HFF-Myc (cell line): ENCODE data around the gene CTSD.
A peak's percentile ranks its signal among the peaks of the same experiment; 100 is the strongest.

Experiments
- DNase-seq: peaks from one replicate; pipeline ENCODE4 v3.0.0-alpha.2; 2011; ENCODE audit warnings: low read depth; ENCODE audit errors: extremely low read depth
- H3K4me3 ChIP-seq: replicated peaks from 2 replicates; pipeline ENCODE4 v1.5.1; 2011; ENCODE audit warnings: low read depth, mild to moderate bottlenecking, control low read depth, low read length
- TF ChIP-seq, protein P1 (sequence below): IDR thresholded peaks from 2 replicates; pipeline ENCODE4 v1.5.1; 2012; ENCODE audit warnings: mild to moderate bottlenecking, low read depth, low read length, control low read depth; ENCODE audit errors: missing control alignments

CTSD gene

DNA sequence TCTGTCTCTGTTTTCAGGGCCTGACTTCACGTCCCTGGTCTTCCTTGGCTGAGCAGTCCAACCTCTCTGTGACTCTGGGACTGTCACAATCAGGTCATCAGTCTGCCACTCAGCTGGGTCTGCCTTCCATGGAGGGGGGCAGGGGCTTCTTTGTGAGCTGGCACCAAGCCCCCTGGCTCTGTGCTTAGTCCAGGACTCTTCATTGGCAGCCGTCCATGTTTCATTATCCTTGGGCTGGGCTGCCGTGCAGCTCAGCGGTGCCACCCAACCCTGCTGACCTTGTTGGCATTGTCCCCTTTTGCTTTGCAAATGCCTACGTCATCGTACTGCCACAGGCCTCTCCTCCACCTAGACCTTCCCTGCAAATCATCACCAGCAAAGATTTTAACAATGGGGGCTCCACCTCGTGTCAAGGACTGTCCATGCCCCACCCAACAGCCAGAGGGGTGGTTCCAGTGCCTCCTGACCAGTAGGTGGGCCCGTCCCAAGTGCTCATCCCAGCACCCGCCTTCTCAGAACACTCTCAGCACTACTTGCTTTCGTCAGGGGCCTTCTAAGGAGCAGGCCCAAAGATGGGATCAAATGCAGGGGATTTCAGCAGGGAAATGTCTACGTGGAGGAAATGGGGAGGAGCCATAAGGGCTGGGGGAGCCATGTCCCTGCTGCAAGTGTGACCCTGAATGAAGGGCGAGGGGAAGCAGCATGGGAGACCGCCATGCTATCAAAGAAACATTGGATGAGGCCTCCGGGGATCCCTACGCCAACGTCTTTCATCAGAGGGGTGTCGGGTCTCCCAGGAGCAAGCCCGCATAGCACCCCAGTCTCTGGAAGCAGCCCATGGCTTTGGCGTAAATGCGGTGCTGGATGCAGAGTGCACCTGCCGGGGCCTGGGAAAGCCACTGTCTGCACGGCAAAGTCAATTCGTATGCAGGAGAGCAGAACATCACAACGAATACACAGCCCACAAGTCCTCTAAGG is 48.5 kb downstream of the CTSD start:
- H3K4me3 ChIP-seq, result no peak overlapping the region
- no peak for DNase-seq
- TF ChIP-seq, protein P1, sequence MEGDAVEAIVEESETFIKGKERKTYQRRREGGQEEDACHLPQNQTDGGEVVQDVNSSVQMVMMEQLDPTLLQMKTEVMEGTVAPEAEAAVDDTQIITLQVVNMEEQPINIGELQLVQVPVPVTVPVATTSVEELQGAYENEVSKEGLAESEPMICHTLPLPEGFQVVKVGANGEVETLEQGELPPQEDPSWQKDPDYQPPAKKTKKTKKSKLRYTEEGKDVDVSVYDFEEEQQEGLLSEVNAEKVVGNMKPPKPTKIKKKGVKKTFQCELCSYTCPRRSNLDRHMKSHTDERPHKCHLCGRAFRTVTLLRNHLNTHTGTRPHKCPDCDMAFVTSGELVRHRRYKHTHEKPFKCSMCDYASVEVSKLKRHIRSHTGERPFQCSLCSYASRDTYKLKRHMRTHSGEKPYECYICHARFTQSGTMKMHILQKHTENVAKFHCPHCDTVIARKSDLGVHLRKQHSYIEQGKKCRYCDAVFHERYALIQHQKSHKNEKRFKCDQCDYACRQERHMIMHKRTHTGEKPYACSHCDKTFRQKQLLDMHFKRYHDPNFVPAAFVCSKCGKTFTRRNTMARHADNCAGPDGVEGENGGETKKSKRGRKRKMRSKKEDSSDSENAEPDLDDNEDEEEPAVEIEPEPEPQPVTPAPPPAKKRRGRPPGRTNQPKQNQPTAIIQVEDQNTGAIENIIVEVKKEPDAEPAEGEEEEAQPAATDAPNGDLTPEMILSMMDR, result no peak

DNA sequence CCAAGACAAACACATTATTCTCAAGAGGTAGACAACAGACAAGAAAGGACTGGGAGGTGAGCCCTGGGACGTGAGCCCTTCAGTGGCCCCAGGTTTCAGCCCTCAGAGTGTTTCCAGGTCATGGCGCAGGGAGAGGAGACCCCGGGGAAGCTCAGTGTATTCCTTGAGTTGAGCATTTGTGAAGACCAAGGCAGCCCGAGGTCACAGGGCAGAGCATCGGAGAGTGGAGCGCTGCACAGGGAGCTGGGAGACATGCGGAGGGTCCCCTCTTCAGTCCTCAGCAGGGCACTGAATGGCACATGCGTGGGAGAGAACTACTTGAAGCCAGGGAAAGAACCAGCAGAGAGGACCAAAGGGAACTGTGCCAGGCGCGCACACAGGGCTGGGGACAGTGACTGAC is 55.0 kb downstream of the CTSD start:
- TF ChIP-seq, protein P1, result no peak
- H3K4me3 ChIP-seq, result no peak overlapping the region
- DNase-seq, result no peak

DNA sequence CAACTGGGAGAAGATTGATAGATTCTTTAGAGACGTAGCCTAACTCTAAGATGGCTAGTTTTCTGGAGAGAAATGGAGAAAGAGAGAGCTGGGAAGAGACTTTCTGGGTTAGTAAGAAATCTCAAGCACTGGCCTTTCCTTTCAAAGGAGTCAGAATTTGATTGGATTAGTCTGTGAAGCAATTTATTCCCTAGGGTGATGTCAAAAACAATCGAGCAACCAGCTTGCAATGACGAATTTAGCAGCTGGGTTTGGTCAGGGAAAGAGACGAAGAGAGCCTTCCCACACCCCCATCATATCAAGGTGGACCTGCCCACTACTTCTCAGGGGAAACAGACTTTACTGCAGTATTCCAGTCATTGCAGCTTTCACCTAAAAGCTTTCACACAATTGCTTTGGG is 56.0 kb downstream of the CTSD start:
- DNase-seq, result no peak
- TF ChIP-seq, protein P1, result no peak

DNA sequence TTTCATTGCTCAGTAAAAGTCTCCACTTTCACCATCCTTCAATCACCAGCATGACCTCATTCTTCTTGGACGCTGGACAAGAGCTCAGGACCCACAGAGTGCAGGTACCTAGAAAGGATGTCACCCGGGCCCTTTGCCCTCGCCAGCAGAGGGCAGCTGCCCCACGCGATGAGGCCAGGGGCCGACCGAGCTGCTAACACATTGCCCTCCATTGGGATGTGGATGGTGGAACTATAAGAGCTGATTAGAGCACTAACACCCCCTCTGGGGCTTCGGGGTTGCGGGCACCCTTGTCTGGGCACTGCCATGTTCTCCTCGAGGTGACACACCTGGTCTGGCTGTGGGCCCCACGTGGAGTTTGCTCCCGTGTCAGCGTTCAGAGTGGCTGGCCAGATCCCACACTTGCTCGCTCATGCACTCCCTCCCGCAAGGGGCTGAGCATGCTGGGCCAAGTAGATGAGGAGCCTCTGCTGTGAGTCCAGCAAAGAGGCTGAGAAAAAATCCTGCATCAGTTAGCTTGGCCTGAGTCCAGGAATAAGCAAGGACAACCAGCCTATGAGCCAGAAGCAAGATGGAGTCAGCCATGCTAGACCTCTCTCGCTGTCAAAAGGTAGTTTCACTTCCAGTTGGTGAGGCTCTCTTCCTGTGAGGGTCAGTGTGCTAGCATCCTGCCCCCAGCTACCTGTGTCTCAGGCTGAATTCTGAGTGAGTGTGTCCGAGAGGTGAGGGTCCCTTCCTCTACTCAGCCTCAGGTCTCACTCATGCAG is 56.9 kb downstream of the CTSD start:
- no peak overlapping the region for H3K4me3 ChIP-seq
- no peak for DNase-seq
- TF ChIP-seq, protein P1, result peak; percentile 19

More for the DNA sequence above, 56.0 kb downstream of the CTSD start:
- no peak overlapping the region for H3K4me3 ChIP-seq

DNA sequence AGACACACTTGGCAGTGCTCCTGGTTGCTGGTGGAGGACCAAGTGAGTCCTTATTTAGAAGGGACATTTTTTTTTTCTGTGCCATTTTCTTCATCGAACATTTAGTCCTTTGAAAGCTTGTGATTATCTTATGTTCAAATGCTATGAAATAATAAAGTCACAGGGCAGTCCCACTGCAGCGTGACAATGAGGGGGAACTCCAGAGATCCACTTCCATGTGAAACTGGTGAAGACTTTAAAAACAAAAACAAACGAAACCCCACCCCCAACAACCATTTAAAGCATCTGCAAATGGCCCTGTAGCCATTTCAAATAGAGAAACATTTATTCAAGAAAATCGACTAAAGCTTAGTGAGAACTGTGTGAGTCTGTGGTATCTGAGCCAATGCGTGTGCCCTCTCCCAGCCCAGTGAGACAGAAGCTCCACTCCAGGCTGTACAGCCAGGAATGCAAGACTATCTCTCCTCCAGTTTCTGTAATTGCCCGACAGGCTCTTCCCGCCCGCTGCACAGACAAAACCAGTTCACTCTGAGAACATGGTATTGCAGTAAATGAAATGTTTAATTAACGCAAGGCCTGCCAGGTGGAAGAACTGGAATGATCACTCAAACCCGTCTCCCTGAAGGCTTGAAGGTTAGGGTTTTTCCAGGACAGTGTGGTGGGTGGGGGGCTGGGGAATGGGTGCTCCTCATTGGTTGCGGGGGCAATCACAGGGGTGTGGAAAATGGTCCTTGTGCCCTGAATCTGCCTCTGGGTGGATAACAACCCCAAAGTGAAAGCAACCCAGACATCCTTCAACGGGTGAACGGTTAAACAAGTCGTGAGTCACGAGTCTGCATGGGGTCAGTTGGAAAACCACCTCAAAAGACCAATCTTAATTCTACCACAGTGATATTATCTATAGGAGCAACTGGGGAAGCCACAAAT is 58.3 kb downstream of the CTSD start:
- TF ChIP-seq, protein P1, result no peak
- no peak overlapping the region for H3K4me3 ChIP-seq
- no peak for DNase-seq

DNA sequence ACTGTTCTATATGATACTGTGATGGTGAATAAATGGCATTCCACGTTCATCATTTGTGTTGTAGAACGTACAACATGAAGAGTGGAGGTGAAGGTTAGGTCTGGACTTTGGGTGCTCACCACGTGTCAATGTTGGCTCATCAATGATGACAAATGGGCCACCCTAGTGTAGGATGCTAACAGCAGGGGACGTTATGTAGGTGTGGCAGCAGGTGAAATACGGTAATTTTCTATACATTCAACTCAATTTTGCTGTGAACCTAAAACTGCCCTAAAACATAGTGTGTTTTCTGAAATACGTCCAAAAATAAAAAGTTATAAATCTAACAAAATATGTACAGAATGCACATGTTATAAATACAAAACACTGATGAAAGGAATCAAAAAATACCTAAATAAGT is 60.6 kb downstream of the CTSD start:
- no peak for DNase-seq
- no peak overlapping the region for H3K4me3 ChIP-seq
- TF ChIP-seq, protein P1, result no peak
